M059J (cell line): ENCODE results near the gene UNC45A. TPM values are rescaled to one million over a fixed set of nuclear protein-coding genes. Genes with fewer than 3 reads are reported as not detected.
"Not testable (repeated sequence)": the region's sequence is repeated elsewhere in the genome, so short reads cannot be mapped to it uniquely, and the experiment has no call there.

Source experiments
- DNase-seq: peaks from one replicate; pipeline ENCODE4 v3.0.0-alpha.2; 2012; ENCODE audit warnings: low read depth
- total RNA-seq: library from RNA; depleted of rRNA; stranded (reverse); fragments of >200 nt; shearing (Covaris generic); gene quantifications from 2 replicates; pipeline ENCODE4 v1.2.3, GENCODE V29; 2014

UNC45A gene
- total RNA-seq, 1 experiment from 2014 or later: 54.9 TPM

DNA sequence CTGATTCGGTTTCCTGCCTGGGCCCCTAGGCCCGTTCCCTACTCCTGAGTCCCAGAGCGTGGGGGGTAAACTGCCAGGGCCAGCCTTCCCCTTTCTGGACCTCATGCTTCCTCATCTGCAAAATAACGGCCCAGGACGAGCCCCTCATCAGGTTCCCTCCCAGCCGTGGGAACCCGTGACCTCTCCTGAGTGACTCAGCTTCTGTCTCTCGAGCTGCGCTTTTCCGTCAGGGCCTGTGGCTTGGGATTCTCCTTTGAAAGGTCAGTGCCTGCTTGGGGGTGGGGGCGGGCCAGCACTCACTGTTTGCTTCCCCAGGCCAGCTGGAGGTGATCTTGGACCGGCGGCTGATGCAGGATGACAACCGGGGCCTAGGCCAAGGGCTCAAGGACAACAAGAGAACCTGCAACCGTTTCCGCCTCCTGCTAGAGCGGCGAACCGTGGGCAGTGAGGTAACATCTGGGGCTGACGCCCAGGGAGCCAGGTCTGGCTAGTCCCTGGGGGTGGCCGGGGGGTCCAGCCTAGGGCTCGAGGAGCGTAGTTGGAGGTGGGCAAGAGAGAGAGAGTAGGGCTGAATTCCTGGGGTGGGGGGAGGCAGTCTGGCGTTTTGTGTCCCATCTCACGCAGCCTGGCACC lies 19.2 kb upstream of the UNC45A start:
- DNase-seq: no peak

DNA sequence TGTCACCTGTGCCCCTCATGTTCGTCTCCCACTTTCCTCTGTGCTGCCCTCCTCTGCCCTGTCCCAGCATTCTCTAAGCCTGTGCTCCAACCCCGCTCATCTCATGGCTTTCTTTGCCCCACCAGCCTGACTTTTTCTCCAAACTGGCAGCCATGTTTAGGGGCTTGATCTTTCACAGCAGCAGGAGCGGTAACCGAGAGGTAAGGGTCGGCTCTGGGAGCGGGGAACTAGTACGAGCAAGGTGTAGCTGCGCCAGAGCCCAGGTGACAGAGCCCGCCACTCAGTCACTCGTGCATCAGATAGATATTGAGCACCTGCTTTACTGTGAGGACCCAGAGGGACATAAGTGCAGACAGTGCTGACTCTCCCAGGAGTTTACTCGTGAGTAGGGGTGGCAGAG lies 18.6 kb upstream of the UNC45A start:
- DNase-seq: no peak

DNA sequence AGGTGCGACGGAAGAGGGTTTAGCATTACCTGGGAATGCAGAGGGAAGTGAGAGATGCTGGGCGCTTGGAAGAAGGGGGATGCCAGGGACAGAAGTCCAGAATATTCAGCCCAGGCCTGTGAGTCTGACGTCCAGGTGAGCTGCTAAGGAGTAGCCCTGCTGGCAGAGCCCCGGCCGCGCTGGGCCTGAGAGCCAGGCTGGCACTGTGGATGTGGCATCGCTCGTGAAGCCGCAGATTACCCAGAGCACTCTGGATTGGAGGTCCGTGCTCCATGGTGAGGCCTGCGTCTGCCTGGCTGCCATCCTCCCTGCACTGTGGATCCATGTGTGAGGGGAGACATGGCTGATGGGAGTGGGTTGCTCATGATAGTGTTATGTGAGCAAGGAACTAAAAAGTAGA lies 17.5 kb upstream of the UNC45A start:
- no peak for DNase-seq

DNA sequence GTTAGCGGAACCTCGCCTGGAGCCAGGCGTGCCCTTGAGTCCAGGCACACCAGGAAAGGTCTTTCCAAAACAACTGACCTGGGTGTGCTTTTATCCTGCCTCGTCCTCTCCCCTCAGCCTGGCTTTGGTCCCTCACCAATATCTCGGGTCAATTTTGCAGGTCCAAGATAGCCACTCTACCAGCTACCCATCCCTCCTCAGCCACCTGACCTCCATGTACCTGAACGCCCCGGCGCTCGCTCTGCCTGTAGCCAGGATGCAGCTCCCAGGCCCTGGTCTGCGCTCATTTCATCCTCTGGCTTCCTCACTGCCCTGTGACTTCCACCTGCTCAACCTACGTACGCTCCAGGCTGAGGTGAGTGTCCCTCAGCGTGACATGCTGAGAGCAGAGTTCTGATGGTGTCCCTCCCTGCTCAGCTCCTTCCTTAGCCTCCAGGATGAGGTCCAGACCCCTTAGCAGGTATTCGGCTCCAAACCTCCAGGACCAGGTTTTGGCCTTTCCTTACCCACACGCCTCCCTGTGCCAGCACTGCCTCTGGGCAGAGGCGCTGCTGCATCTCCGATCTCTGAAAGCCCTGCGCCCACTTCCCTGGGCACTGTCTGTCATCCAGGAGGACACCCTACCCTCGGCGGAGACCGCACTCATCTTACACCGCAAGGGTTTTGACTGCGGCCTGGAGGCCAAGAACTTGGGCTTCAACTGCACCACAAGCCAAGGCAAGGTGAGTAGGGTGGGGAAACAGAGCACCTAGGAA lies 16.9 kb upstream of the UNC45A start:
- no peak for DNase-seq

DNA sequence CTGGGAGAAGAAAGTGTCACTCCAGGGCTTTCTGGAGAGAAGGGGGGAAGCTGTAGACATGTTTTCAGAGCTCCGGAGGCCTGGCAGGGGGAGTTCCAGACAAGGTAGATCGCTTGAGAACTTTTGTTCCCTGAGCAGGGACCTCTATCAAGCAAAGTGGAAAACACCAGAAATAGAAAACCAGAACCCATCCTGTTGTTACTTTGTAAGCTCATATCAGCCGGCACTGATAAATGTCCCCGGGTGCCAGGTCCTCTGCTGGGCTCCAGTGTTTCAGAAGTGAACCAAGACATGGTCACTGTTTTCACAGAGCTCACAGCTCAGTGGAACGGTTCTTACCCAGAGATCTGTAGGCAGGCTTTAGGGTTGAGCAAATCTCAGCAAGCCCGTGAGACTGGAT lies 16.2 kb upstream of the UNC45A start:
- DNase-seq: no peak

DNA sequence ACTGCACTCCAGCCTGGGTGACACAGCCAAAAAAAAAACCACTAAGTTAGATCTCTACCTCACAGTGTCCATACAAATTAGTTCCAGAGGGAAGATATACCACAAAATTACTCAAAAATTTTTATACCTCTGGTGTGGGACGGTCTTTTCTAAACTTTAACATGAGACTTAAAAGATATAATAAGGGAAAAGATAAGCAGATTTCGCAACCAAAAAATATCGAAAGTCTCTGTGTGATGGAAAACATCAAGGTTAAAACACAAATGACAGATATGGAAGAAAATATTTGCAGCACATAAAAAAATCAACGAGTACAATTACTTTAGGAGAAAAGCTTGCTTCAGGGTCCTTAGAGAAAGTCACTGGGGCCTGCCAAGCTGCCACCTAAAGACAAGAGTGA lies 13.2 kb upstream of the UNC45A start:
- no peak for DNase-seq

DNA sequence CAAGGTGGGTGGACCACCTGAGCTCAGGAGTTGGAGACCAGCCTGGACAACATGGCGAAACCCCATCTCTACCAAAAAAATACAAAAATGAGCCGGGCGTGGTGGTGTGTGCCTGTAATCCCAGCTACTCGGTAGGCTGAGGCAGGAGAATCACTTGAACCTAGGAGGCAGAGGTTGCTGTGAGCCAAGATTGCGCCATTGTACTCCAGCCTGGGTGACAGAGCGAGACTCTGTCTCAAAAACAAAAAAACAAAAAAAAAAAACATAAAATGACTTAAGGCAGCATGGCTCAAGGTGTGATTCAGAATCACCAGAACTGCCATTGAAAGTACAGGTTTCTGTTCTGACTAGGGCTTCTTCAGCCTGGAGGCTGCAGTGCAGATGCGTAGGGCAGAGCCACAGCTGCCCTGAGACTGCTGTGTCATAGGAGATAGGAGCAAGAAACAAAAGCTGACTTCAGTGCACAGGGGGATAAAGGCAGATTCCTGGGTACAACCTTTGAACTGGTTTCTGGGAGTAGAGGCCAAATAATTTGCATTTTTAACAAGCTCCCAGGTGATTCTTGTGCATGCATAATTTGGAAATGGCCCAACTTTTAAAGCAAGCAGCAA lies 12.3 kb upstream of the UNC45A start:
- DNase-seq: not testable (repeated sequence)

DNA sequence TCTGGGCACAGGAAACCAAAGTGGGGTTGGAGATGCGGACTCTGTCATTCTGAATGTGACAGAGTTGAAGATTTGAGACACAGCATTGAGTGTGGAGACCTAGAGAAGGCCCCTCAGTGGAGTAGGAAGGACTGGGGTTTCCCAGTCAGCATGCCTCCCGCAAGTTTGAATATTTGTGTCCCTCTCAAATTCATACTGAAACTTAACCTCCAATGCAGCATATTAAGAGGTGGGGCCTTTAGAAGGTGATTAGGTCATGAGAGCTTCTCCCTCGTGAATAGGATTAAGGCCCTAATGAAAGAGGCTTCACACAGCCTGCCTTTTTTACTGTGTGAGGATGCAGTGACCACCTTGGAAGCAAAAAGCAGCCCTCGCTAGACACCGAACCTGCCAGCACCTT lies 10.7 kb upstream of the UNC45A start:
- no peak for DNase-seq

DNA sequence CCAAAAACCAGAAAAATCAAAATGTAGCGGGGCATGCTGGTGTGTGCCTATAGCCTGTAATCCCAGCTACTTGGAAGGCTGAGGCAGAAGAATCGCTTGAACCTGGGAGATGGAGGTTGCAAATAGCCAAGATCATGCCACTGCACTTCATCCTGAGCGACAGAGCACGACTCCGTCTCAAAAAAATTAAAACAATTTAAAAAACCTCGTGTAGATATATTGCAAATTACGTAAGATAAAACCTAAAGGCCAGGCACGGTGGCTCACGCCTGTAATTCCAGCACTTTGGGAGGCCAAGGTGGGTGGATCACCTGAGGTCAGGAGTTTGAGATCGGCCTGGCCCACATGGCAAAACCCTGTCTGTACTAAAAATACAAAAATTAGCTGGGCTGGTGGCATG lies 8.3 kb upstream of the UNC45A start:
- DNase-seq: not testable (repeated sequence)

- DNase-seq: not testable (repeated sequence)
Observed at GRCh38 chr15:90928106-90928505, 7.0 kb upstream of the UNC45A start.

GRCh38 chr15:90929246-90930019 lies 5.7 kb upstream of the UNC45A start:
- no peak for DNase-seq

DNA sequence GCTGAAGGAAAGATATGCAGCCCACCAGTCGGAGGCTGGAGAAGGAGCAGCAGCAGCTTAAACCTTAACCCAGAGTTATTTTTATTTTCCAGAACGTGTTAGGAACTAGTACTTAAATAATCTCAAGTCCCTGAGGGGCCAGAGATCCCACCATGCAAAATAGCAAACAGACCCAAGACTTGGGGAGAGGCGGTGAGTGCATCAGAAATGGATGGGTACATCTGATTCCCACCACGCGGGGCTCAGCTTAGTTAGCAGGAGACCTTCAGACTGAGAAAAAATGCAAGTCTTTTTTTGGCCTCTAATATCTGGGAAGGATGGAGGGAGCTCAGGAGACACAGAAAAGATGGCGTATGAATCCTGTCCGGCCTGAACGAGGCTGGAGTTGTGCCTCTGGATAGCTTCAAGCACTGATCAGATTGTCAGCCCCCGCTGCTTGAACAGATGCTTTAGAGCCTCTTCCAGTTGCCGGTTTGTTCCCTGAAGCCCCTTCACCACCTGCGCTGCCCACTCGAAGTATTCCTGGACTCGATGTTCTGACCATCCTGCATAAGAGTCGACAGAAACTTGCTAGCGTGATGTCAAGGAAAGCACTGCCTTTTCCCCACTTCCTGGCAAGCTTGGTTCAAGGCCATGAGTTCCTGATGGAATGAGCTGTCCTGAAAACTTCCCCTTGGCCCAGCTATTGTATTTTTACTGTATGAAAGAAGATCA lies 4.1 kb upstream of the UNC45A start:
- DNase-seq: peak; percentile 27

GRCh38 chr15:90931575-90931827 lies 3.6 kb upstream of the UNC45A start:
- no peak for DNase-seq

DNA sequence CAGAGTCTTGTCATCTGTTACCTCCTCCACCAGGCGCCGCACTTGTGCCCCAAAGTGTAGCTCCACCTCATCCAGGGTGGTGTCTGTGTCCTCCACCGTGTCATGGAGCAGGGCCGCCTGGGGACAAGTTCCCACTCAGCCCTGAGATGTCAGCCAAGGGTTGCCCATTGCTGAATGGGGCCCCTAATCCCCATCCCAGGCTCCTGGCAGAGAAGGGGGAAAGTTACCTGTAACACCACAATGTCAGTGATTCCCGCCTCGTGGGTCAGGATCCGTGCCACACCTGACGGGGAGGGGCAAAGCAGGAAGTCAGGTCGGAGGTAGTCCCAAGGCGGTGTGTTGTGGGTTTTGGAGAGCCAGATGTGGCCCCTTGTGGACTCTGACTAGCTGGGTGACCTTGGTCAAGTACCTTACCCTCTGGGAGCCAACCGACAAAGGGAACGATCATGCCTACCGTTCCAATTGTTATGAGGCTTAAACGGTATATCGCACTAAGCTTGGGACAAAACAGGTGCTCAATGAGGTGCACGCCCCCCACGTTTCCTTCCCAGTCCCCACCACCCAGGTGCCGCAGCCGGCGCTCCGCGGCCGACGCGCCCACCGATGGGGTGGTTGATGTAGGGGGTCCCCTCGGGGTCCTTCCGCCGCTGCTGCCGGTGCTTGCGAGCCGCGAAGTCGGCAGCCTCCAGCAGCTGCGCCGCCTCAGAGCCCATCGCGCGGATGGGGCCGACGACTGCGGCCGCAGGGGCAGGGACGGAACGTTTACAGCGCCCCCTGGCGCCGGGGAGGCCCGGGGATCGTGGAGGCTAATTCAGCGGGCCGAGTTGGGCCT lies 3.0 kb upstream of the UNC45A start, which contains the start of gene HDDC3:
Gene HDDC3 (minus strand): TSS at position 722 of the 832 bp plus-strand sequence. CDS start 9 bp downstream, at position 713.
- DNase-seq: peak; percentile 87

- DNase-seq: no peak
Observed at GRCh38 chr15:90932660-90932991, 2.5 kb upstream of the UNC45A start.

- no peak for DNase-seq
Observed at GRCh38 chr15:90933301-90933700, 1.8 kb upstream of the UNC45A start.

GRCh38 chr15:90934256-90934948 lies 683 bp upstream of the UNC45A start:
- peak; percentile 80 for DNase-seq

DNA sequence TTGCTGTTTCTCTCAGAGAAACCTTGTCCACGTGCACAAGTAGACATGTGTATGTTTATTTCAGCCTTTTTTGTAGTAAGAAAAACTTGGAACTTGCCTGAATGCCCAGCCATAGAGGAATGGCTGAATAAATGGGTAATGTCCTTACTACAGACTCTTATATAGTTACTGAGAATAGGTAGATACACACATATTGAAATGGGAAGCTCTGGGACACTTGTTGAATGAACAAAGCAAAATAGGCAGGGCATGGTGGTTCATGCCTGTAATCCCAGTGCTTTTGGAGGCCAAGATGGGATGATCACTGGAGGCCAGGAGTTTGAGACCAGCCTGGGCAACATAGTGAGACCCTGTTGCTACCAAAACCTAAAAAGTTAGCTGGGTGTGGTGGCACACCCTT lies 1.7 kb downstream of the UNC45A start:
- DNase-seq: no peak

DNA sequence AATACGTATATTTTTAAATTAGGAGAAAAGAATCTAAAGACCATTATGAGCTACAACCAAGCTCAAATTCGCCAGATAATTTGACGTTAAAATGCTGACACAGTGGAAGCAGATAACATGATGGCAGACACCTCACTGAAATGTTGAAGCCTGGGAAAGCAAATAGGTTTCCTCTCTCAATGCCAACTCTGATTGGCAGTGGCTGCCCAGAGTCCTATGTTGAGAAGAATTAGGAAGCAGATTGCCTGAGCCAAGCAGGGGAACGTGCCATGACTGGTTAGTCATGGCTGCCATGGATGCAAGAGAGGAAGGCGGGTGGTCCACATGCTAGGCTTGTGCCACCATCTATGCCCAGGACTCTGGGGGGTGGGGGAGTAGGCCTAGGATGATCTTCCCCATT lies 3.2 kb downstream of the UNC45A start:
- DNase-seq: no peak

DNA sequence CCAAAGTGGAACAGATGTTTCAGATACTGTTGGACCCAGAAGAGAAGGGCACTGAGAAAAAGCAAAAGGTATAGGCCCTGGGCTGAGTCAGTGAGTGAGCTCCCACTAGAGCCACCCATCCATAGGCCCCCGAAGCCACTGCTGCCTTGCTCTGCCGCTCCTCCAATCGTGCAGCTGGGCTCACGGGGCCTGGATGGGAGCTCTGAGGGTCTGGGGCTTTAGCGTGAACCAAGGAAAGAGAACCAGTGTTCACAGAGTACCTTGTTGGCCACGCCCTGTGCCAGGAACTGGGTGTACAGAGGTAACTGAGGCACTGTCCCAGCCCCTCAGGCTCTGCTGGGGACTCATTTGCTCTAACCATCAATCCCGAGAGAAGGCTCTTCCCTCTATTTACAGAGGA lies 4.7 kb downstream of the UNC45A start:
- no peak for DNase-seq

GRCh38 chr15:90941038-90941437 lies 6.0 kb downstream of the UNC45A start:
- DNase-seq: no peak
